HL-60 (cell line): ENCODE data around the gene SERPINE2.

Source experiments
- DNase-seq, 2 experiments: peaks; one replicate each; pipeline ENCODE4 v3.0.0-alpha.2; 2010 to 2020; ENCODE audit warnings: low read depth in 1 of 2, low spot score in 1 of 2
- H3K27ac ChIP-seq: fragments of 250-450 bp; sonication (Bioruptor Pico); replicated peaks from 2 replicates; pipeline ENCODE4 v1.5.1; 2020; ENCODE audit warnings: mild to moderate bottlenecking, moderate library complexity
- H3K27me3 ChIP-seq: fragments of 250-450 bp; sonication (Bioruptor Pico); 2 replicates; pipeline ENCODE4 v1.5.1; 2021; ENCODE audit warnings: mild to moderate bottlenecking, moderate library complexity; ENCODE audit not compliant: insufficient read depth, poor library complexity, severe bottlenecking
- H3K4me3 ChIP-seq: replicated peaks from 2 replicates; pipeline ENCODE4 v1.5.1; 2011; ENCODE audit warnings: mild to moderate bottlenecking, control low read depth, low read length; ENCODE audit not compliant: insufficient read depth
- CTCF ChIP-seq: IDR thresholded peaks from one replicate; pipeline ENCODE4 v1.5.1; 2011; ENCODE audit warnings: low read length, control low read depth, inconsistent platforms; ENCODE audit not compliant: insufficient read depth
- GABPA ChIP-seq: IDR thresholded peaks from 2 replicates; pipeline ENCODE4 v1.6.1; 2012; ENCODE audit warnings: low read depth
- POLR2AphosphoS5 ChIP-seq: IDR thresholded peaks from 2 replicates; pipeline ENCODE4 v1.6.1; 2012; ENCODE audit warnings: low read depth
- REST ChIP-seq: IDR thresholded peaks from 2 replicates; pipeline ENCODE4 v1.6.1; 2012; ENCODE audit warnings: low read depth; ENCODE audit not compliant: insufficient replicate concordance
- SPI1 ChIP-seq: IDR thresholded peaks from 2 replicates; pipeline ENCODE4 v1.6.1; 2012; ENCODE audit warnings: low read depth, mild to moderate bottlenecking, borderline replicate concordance

SERPINE2 gene

GRCh38 chr2:224046752-224047151 is 7.7 kb upstream of the SERPINE2 start:
- Histone ChIP-seq H3K27me3 (peaks cover 3% of the 10 kb centered on the region), H3K27ac (no peak overlapping the region), H3K4me3 (no peak overlapping the region)
- TF ChIP-seq REST = no peak
- no peak for TF ChIP-seq SPI1
- TF ChIP-seq GABPA = no peak
- no peak for TF ChIP-seq CTCF
- TF ChIP-seq POLR2AphosphoS5 = no peak
- DNase-seq = no peak

GRCh38 chr2:224042191-224042696 is 3.2 kb upstream of the SERPINE2 start:
- no peak overlapping the region for H3K27ac ChIP-seq
- DNase-seq = no peak
- no peak overlapping the region for H3K4me3 ChIP-seq
- H3K27me3 ChIP-seq = peaks cover 35% of the 10 kb centered on the region
- no peak for TF ChIP-seq GABPA
- no peak for TF ChIP-seq SPI1
- TF ChIP-seq POLR2AphosphoS5 = no peak
- no peak for TF ChIP-seq CTCF
- no peak for TF ChIP-seq REST

- no peak overlapping the region for H3K27ac ChIP-seq
- no peak for TF ChIP-seq POLR2AphosphoS5
- TF ChIP-seq REST = no peak
- TF ChIP-seq SPI1 = no peak
- no peak for TF ChIP-seq CTCF
- no peak for TF ChIP-seq GABPA
- H3K27me3 ChIP-seq = peaks cover 37% of the 10 kb centered on the region
- DNase-seq = no peak
- H3K4me3 ChIP-seq = no peak overlapping the region
Observed at GRCh38 chr2:224041554-224041953, 2.5 kb upstream of the SERPINE2 start.
